ENCODE results near the gene PER2. TPM values are rescaled to one million over a fixed set of nuclear protein-coding genes. Genes with fewer than 3 reads are reported as not detected.

Gene PER2
- total and polyA plus RNA-seq, 9 of the 15 experiments (the other 6 are each of a cell fraction or from before 2014, with no cell fraction given): 1.1 to 10.3 (median 2.9) TPM

DNA sequence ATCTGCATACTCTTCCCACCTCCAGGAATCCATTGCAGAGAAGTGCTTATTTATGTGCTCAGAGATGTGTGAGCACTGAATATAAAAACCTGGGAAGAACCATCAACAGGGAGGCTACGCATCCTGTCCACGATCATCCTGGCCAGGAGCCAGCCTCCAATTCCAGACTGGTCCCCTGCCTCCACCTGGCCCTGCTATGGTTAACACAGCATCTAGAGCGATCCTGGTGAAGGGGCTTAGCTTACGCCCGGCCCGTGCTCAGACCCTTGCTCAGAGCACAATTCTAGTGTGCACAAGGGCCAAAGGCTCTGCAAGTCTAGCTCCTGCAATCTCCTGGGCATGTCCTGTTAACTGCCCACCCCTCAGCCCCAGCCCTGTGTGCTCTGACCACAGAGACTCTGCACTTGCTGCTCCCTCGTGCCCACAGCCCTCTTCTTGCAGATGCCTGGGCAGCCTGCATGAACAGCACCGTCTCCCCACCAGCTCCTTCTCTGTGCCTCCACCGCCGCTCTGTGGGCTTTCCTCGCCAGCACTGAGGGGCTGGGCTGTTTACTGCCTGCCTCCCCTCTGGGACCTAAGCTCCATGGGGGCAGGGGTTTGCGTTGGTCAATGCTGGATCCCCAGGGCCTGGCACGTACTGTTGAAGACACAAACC lies 6.5 kb downstream of the PER2 start:
- Histone ChIP-seq H3K4me2 (ENCODE audit: insufficient read depth, low read length) (no peak overlapping the region), H3K9me1 (ENCODE audit: control insufficient read depth, insufficient read depth, low read length) (peaks cover 5% of the 10 kb centered on the region), H3K9me3 (replicated peaks; ENCODE audit: control insufficient read depth, insufficient read depth, low read depth, low read length) (no peaks in the 10 kb centered on the region), H3K4me1 (replicated peaks in 1 of 2; ENCODE audit: control insufficient read depth in 2 of 2, insufficient read depth in 2 of 2, low read length in 2 of 2) (peaks cover 0 to 21% of the 10 kb centered on the region in 2 experiments; a peak in 3 of 5 replicates), H3K9ac (ENCODE audit: insufficient read depth in 1 of 2, low read depth in 2 of 2, low read length in 2 of 2) (peak overlapping the region in 1 of 2 experiments; percentile 8; a peak in 1 of 4 replicates), H2AFZ (ENCODE audit: low read depth, low read length) (no peak overlapping the region), H3K79me2 (ENCODE audit: control insufficient read depth, insufficient read depth, low read length) (peaks cover 37% of the 10 kb centered on the region), H3K36me3 (ENCODE audit: control insufficient read depth, insufficient read depth, low read length) (peaks cover 8% of the 10 kb centered on the region; the same call in 1 of the 3 replicates), H3K27ac (ENCODE audit: extremely low read depth, low read depth, low read length) (no peak overlapping the region), H4K20me1 (replicated peaks; ENCODE audit: control insufficient read depth, insufficient read depth, low read length) (no peaks in the 10 kb centered on the region; the same call in 1 of the 2 replicates), H3K27me3 (ENCODE audit: control insufficient read depth in 2 of 2, insufficient read depth in 2 of 2, low read length in 2 of 2) (no peaks in the 10 kb centered on the region), H3K4me3 (no peak overlapping the region)
- BruUV-seq (replicated peaks): no TSS peak
- intact Hi-C loops (cut with micrococcal nuclease): no loop called here
- ATAC-seq: no peak
- FAIRE-seq: no peak
- WGBS (ENCODE audit: insufficient coverage, low coverage, missing lambda C conversion rate): 81% methylated on average over 6 of the region's 13 CpGs
- ChIA-PET CTCF (ENCODE audit: low intra/inter-chr PET ratio) (no interaction called here), POLR2A (interaction anchor here (0.5 to 1.1 kb wide), 2 partner anchors 11 to 573 kb away, joined by 3 read pairs; no protein-coding TSS in a partner anchor)
- in situ Hi-C loops (cut with MboI): no loop called here
- no peak for DNase-seq (ENCODE audit: extremely low read depth in 1 of 4, low spot score in 3 of 4)
- TF ChIP-seq, protein P1, sequence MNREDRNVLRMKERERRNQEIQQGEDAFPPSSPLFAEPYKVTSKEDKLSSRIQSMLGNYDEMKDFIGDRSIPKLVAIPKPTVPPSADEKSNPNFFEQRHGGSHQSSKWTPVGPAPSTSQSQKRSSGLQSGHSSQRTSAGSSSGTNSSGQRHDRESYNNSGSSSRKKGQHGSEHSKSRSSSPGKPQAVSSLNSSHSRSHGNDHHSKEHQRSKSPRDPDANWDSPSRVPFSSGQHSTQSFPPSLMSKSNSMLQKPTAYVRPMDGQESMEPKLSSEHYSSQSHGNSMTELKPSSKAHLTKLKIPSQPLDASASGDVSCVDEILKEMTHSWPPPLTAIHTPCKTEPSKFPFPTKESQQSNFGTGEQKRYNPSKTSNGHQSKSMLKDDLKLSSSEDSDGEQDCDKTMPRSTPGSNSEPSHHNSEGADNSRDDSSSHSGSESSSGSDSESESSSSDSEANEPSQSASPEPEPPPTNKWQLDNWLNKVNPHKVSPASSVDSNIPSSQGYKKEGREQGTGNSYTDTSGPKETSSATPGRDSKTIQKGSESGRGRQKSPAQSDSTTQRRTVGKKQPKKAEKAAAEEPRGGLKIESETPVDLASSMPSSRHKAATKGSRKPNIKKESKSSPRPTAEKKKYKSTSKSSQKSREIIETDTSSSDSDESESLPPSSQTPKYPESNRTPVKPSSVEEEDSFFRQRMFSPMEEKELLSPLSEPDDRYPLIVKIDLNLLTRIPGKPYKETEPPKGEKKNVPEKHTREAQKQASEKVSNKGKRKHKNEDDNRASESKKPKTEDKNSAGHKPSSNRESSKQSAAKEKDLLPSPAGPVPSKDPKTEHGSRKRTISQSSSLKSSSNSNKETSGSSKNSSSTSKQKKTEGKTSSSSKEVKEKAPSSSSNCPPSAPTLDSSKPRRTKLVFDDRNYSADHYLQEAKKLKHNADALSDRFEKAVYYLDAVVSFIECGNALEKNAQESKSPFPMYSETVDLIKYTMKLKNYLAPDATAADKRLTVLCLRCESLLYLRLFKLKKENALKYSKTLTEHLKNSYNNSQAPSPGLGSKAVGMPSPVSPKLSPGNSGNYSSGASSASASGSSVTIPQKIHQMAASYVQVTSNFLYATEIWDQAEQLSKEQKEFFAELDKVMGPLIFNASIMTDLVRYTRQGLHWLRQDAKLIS (CRISPR knock-in tag; IDR thresholded peaks at IDR 0.05): no peak
- TF ChIP-seq, protein P2, sequence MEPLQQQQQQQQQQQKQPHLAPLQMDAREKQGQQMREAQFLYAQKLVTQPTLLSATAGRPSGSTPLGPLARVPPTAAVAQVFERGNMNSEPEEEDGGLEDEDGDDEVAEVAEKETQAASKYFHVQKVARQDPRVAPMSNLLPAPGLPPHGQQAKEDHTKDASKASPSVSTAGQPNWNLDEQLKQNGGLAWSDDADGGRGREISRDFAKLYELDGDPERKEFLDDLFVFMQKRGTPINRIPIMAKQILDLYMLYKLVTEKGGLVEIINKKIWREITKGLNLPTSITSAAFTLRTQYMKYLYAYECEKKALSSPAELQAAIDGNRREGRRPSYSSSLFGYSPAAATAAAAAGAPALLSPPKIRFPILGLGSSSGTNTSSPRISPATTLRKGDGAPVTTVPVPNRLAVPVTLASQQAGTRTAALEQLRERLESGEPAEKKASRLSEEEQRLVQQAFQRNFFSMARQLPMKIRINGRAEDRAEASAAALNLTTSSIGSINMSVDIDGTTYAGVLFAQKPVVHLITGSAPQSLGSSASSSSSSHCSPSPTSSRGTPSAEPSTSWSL (CRISPR knock-in tag; IDR thresholded peaks at IDR 0.05; ENCODE audit: borderline replicate concordance): no peak
- TF ChIP-seq, protein P3, sequence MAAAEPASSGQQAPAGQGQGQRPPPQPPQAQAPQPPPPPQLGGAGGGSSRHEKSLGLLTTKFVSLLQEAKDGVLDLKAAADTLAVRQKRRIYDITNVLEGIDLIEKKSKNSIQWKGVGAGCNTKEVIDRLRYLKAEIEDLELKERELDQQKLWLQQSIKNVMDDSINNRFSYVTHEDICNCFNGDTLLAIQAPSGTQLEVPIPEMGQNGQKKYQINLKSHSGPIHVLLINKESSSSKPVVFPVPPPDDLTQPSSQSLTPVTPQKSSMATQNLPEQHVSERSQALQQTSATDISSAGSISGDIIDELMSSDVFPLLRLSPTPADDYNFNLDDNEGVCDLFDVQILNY (CRISPR knock-in tag; IDR thresholded peaks at IDR 0.05): no peak
- TF ChIP-seq, protein P4, sequence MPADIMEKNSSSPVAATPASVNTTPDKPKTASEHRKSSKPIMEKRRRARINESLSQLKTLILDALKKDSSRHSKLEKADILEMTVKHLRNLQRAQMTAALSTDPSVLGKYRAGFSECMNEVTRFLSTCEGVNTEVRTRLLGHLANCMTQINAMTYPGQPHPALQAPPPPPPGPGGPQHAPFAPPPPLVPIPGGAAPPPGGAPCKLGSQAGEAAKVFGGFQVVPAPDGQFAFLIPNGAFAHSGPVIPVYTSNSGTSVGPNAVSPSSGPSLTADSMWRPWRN (IDR thresholded peaks at IDR 0.05; ENCODE audit: low read depth): no peak
- TF ChIP-seq ZNF57 (CRISPR knock-in tag; IDR thresholded peaks at IDR 0.05) (no peak), BRD9 (IDR thresholded peaks at IDR 0.05; ENCODE audit: low read depth, partially characterized antibody) (no peak), KAT8 (IDR thresholded peaks at IDR 0.05; ENCODE audit: low read depth) (no peak), SIRT6 (IDR thresholded peaks at IDR 0.05; ENCODE audit: low read depth, low read length) (no peak), ILK (tag; IDR thresholded peaks at IDR 0.05; ENCODE audit: borderline replicate concordance, low read depth) (no peak), XRCC4 (IDR thresholded peaks at IDR 0.05; ENCODE audit: extremely low read depth, insufficient read depth, insufficient read length) (no peak)
- TF ChIP-seq, protein P5, sequence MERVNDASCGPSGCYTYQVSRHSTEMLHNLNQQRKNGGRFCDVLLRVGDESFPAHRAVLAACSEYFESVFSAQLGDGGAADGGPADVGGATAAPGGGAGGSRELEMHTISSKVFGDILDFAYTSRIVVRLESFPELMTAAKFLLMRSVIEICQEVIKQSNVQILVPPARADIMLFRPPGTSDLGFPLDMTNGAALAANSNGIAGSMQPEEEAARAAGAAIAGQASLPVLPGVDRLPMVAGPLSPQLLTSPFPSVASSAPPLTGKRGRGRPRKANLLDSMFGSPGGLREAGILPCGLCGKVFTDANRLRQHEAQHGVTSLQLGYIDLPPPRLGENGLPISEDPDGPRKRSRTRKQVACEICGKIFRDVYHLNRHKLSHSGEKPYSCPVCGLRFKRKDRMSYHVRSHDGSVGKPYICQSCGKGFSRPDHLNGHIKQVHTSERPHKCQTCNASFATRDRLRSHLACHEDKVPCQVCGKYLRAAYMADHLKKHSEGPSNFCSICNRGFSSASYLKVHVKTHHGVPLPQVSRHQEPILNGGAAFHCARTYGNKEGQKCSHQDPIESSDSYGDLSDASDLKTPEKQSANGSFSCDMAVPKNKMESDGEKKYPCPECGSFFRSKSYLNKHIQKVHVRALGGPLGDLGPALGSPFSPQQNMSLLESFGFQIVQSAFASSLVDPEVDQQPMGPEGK (CRISPR knock-in tag; IDR thresholded peaks at IDR 0.05; ENCODE audit: borderline replicate concordance): no peak

Measured in K562 (cell line).